ENCODE data around the gene DIAPH2.
A peak's percentile ranks its signal among the peaks of the same experiment; 100 is the strongest.

DIAPH2 gene

DNA sequence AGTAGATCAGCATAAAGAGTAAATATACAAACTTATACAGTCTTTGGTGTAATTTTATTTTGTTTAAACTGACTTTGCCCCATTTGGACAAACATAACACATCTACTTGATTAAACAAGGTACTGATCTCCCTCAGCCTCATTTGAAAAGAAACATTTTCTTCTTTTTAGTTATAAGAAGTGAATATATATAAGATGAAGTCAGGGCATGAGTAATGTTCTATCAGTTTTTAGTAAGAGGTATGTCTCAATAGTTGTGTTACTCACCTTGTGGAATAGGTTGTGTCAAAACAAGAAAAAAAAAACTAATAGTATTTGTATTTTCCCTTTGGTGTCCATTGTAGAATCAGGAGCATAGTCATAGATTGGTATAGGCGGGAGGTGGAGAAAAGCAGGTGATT, 526.4 kb downstream of the DIAPH2 start:
- peak; percentile 15 for DNase-seq

DNA sequence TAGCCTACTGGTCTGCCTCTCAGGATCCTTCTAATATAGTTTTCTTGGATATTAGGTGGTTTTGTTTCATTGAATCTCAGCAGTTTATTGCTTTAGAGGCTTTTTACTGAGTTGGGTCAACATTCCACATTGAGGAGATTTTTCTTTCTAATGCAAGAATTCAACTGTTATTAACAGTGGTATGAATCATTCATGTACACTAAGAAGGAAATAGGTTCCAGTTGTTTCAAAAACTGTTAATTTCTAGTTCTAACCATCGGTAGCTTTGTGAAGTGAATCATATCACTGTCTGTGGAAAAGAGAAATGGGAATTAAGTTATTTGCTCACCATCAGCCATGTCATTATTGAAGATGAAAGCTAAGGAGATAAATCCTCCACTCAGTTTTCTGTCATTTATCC, 530.5 kb downstream of the DIAPH2 start:
- peak; percentile 6 for DNase-seq

DNA sequence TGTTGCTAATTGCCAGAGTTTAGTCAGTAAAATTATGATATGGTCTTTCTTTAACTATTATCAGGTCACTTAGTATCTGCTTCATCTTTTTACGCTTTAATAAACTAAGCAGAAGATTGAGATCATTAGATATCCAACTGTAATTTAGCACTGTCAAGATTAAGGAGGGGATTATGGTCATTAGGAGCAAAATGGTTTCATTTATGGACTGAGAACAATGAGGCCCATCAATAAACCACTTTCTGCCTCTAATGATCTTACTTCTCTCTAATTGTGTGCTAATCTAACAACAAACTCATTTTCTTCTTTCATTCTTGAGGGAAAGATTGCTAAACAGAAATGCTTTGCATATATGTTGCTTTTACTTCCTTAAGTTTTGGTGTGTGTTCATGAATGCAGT, 539.5 kb downstream of the DIAPH2 start:
- DNase-seq = no peak

DNA sequence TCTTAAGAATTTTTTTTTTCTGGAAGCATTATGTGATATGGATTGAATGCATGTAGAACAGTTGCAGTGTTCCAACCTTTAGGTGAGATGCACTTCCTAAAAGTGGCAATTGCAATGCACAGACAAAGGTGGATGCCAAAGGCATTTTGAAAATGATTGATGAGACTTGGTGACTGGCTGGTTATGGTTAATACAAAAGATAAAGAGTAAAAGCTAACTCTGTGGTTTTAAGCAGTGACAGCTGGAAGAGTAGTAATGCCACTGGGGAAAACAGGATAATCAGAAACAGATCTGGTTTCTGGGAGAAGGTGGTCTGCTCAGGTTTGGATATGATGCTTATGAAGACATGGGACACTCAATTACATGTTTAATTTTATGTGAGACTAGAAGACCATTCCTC, 544.7 kb downstream of the DIAPH2 start:
- no peak for DNase-seq

DNA sequence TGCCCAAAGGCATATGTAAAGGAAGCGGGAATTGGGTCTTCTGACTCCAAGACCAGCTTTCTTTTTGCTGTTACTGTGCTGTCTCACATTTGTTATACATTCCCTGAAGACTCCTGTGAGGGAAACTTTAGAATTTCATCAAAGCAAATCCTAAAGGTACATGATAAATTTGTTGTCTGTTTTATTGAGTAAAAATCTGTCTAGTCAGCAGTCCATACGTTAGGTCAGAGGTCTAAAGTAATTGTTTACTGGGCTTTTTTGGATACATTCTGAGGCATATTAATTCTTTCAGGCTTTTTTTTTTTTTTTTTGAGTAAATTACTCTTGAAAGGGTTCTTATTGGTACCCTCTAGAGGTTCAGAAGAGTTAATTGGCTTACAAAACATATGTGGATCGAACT, 546.3 kb downstream of the DIAPH2 start:
- DNase-seq = no peak

DNA sequence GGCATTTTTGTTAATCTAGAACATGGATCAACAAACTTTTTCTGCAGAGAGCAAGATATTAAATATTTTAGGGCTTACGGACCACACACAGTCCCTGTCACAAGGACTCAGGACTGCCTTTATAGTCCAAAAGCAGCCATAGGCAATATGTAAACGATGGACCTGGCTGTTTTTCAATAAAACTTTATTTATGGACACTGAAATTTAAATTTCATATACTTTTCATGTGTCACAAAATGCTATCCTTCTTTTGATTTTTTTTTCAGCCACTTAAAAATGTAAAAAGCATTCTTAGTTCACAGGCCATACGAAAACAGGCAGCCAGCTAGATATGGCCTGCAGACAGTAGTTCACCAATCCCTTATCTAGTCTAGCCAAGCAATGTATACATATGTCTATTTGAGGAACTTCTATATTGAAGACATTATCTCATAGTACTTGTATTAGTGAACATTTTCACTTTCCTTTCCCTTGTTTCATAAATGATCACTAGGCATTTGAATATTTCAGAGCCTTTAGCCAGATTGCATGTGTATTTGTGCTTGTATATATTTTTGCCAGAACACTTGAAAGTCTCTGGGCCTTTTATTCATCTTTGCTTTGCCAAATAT, 549.9 kb downstream of the DIAPH2 start:
- peak; percentile 1 for DNase-seq

DNA sequence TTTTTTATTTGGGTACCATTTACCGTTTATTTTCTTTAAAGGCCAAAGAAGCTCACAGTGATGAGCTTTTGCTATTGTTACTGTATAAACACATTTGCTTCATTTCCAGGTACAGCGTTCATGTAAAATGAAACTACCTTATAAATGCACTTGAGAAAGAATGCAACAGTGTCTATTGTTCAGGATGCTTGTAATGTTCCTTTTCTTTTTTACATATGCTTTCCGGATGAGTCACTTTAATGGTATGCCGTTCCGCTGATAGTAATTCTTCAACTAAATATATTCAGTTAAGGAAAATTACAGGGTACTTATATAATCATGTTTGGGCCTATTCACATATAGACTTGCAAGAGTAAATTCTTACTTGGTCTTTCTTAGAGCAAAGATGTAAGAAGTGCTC, 554.0 kb downstream of the DIAPH2 start:
- DNase-seq = peak; percentile 26

DNA sequence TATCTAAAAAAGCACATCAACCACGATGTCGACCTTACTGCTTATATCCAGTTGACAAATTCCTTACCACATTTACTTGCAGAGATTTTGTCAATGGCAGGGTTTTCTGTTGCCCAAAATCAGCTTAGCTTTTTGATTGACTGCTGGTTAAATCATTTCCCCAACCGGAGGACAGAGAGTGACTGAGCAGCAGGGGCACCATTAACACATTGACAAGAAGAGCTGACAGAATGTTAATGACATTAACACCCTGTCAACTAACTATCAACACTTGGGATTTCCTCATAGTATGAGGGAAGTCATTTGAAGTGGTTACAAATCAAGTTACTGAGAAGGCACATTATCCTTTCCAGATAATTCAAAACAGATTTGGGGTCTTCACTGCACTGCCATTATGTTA, 567.5 kb downstream of the DIAPH2 start:
- DNase-seq = no peak

DNA sequence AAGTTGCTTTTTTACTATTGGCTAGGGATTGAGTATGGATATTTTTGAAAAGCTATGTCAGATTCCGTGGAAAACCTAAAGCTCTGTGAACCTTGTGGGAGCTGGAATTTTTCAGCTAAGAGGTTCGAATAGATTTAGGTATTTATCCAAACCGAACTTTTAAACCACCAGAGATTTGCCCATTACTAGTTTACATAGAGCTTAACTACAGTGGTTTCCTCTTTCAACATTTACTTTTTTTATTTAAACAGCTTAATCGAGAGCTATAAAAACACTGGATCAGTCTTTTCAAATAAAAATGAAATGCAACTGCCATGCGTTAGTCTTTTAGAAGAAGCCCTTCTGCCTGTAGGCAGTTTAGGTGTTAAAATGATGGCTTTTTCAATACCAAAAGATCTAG, 576.0 kb downstream of the DIAPH2 start:
- no peak for DNase-seq

DNA sequence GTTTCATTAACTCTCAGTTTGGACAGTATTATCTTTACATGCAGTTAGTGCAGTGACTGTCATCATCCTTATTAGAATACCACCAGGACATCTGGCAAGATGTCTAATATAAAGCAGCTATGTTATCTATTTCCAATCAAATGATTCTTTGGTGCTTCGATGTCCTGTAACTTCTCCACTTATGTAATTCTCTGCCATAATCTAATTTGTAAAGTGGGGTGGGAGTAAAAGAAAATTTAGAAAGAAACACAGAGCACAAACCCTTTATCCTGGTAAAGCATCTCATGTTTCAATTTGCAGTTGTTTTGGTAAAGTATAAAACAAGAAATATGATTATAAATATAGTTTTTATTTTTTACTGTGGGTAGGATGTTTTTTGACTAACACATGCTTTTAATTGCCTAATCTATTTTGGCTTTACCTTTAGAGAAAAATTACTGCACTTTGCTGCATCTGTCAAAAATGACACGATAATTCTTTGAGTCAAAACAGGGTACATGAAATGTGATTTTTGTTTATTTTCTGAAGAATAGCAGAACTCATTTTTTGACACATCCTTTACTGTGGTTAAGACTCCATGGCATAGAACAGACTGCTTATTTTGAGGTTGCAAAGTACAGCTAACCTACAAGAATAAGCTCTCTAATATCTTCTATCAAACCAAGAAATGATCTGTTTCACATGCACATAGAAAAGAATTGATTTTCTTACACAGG, 581.9 kb downstream of the DIAPH2 start:
- DNase-seq = no peak

DNA sequence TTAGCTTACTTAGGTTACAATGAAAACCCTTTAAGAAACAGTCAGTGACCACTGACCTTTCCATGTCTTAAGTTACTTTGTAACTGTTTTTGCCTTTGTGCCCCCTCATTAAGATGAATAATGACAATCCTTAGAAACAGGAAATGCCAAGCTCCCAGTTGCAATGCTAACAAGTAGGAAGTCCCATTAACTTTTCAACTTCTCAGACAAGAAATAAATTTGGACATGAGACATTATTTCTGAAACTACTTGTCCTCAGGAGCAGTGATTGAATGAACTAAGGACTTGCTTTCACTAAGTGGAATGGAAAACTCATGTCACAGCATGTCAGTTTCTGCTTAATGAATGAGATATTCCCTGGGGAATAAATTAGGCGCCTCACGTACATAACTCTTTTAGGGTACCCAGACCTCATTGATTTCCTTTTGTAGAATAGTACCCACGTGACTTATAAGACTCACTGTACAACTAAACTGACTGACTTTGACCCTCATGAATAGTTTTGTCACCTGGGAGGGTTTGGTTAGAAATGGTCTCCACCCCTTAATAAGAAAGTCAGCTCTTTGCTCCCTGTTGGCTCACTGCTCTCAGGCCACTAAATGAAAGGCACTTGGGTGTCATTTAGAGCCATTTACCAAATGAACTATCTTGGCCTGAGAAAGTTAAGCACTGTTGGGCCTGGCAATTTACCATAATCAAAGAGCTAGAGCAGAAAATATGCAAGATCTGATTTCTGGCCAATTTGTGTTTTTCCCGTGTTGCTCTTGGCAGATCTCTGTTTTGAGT, 582.9 kb downstream of the DIAPH2 start:
- DNase-seq = no peak

DNA sequence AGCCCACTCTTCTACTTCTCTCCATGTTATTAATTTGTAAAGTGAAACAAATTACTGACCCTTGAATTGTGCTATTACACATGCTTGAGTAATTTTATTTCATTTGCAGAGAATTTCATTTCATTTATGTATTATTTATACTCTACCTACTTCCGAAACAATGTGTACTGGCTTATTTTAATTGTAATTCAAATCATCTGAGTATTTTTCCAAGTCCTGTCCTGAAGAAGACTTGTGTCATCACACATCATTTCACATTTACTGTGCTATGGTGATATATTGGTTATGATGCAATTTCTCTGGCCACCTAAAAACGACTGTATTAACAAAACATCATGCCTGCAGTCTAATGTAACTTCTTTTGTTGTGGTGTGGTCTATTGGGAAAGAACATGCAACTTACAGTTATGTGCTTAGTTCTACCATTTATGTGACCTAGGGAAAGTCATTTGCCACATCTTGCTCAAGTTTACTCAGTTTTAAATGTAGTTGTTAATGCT, 583.6 kb downstream of the DIAPH2 start:
- DNase-seq = no peak

DNA sequence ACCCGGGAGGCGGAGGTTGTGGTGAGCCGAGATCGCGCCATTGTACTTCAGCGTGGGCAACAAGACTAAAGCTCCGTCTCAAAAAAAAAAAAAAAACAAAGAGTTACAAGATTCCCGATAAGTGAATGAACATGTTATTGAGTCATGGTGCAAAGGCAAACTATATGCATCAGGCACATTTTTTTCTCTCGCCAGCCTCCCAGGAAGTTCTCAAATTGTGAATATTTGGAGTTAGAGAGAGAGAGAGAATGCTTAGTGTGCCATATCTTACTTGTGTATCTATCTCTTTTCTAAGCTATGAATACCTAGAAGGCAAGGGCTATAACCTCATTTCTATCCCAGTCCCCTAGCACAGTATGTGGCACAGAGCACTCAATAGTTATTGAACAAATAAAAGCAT, 599.9 kb downstream of the DIAPH2 start:
- DNase-seq = no peak

DNA sequence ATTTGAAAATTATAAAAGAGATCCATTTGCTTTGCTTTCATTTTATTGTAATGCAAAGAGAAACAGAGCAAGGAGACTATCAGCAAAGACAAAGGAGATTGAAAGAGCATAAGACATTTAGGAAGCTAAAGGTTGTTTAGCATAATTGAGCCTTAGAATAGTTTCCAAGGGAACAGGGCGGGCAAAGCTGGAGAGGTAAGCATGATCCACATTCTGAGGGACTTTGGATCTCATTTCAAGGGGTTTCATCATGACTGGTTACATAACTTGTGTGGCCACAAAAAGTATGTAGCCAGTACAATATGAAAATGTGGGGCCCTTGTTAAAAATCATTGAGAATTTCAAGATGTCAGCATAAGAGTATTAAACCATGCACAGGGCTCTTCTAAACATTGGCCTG, 605.6 kb downstream of the DIAPH2 start:
- no peak for DNase-seq

DNA sequence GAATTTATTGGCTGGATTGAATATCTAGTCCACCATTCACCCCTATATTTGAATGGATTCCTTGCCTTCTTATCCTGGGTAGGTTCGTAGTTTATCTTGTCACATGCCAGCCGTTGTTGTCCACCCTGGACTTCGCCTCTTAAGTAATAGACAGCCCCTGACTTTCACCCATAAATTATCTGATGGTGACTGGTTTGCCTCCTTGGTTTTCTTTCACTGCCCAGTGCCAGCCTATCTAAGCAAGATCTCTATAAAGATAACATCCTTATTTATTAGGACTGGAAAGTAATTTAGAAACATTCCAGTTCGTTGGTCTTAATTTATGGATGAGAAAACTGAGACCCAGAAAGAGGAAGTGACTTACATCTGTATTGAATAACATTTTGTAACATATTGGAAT, 609.4 kb downstream of the DIAPH2 start:
- no peak for DNase-seq

DNA sequence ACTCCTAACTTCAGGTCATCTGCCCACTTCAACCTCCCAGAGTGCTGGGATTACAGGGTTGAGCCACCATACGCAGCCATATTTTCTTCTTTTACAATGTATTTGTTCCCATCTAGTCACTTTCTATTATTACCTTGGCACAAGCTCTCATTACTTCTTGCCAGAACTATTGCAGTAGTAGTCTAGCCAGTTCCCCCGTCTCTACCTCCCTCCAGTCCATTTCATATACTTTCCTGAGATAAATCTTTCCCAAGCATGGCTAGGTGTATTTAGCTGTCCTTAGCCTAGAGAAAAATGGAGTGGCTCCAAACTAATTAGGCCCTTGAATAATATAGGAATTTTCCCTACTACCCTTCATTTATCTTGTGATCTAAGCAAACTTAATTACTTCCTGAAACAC, 611.3 kb downstream of the DIAPH2 start:
- DNase-seq = no peak

DNA sequence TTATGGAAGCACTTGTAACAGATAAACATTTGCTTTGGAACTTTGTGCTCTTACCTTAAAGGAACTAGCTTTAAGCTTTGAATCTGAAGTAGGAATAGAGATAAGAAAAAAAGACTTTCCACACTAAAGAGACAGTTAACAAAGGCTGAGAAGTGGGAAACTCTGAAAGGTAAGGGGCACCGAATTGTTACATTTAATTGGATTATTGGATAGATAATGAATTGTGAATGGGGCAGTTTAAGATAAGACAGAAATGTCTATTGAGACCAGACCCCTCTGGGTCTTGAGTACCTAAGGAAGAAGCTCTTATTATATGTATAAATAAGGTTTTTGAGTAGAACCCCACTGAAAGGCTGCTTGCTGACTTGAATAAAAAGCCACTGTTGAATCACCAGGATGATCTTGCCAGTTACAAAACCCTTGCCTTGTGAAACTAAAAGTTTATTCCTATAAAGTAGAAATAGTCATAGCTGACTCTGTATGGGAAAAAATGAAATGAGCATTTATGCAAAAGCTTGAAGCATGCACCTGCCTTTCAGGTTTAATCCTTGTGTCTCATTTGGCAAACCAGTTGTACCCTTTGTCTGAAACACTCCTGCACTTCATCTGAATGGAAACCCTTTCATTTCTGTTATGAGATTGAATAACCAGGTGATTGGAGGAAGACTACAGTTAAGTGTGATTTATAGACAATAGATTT, 622.3 kb downstream of the DIAPH2 start:
- peak; percentile 5 for DNase-seq

DNA sequence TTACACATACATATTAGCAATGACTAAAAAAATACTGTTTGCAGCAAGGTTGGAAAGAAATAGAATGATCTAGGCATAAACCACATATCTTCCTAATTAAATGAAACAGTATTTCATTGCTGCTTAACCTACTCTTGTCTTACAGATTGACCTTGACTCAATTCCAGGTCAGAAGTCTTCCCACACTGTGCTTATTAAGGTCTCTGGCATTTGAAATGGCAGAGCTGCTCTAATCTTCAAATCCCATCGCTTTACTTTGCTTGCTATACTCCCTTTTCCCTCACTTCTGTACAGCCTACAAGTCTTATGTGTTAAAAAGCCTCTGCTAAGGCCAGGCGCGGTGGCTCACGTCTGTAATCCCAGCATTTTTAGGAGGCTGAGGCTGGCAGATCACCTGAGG, 623.5 kb downstream of the DIAPH2 start:
- no peak for DNase-seq

DNA sequence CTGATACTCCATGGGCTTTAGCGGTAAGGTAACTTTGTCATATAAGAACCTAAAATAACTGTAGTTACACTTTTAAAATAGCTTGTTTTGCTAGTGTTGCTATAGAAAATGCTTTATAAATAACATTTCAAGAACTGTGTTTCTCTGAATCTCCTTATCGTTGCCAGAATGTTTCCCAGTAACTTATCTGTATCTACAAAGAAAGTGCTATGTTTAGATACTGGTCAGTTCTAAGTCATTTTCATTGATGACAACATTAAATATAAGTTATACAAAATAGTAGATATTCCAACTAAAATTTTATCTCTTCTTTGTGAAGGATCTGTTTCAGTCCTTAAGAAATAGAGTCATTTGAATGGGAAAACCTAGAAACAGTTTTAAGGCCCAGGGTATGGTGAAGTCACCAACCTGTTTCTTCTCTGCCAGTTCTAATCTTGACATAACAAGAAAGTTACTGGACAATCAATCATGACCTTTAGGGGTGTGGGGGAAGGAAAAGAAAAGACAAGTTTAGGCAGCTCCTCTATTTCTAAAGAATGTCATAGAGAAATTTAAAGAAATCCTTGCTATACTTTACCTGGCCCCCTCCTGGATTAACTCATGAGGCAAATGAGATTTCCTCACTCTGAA, 625.0 kb downstream of the DIAPH2 start:
- no peak for DNase-seq

DNA sequence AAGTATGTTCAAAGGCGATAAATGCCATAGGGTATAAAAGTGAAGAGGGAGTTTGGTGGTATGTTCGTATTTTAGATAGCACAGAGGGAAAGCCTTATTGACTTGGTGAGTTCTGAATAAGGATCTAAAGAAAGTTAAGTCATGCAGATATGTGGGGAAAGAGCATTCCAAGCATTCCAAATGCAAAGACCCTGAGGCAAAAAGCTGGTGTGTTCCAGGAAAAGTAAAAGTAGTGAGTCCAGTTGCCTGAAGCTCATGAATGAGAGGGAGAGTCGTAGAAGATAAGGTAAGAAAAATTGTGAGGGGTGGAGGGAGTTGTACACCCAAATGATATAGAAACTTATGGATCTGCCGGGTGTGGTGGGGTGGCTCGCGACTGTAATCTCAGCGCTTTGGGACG, 625.7 kb downstream of the DIAPH2 start:
- DNase-seq = no peak

DNA sequence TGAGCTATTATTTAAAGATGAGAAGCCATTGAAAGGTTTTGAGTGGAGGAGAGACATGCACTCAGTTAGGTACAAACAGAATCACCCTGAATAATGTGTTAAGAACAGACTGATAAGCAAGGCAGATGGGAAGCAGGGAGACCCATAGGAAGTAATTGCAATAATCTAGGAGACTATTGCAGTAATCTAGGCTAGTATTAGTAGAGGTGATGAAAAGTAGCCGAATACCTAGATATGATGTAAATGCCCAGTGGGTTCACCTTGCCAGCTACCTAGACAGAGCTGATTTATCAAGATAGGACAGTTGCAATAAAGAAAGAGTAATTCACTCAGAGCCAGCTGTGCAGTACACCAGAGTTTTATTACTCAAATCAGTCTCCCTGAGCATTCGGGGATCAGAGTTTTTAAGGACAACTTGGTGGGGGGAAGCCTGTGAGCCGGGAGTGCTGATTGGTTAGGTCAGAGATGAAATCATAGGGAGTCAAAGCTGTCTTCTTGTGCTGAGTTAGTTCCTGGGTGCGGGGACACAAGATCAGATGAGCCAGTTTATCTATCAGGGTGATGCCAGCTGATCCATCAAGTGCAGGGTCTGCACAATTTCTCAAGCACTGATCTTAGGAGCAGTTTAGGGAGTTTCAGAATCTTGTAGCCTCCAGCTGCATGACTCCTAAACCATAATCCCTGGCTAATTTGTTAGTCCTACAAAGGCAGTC, 626.6 kb downstream of the DIAPH2 start:
- no peak for DNase-seq

DNA sequence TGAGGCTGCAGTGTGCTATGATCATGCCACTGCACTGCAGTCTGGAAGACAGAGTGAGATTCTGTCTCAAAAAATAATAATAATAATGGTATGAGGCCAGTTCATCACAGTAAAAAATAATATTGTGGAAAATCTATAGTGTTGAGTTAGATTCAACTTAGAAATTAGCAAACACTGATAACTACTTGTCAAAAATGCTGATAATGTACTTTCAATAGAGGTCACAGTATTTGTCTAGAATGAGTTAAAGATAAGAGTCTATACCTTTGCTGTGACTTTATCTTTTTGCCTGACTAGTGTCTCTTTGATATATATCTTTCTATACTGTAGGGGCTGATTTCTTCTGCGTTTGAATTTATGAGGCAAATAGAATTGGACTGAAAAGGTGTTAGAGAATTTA, 629.7 kb downstream of the DIAPH2 start:
- DNase-seq = no peak

Data from activated CD4-positive, alpha-beta T cell treated with anti-CD3 and anti-CD28 coated beads, Interleukin-10, Interleukin-2, amounts not matched to agents 100 ng/mL and 50 ng/mL, durations not matched to agents 16 hours and 8 hours (primary cell).